Measurements from ENCODE around the gene MAN1A2. TPM values are rescaled to one million over a fixed set of nuclear protein-coding genes. Genes with fewer than 3 reads are reported as not detected.

Gene MAN1A2
- polyA plus RNA-seq, 3 donors = 4.0 to 10.5 (median 7.2) TPM

- peaks cover 45% of the 10 kb centered on the region for H4K20me1 ChIP-seq (ENCODE audit: insufficient read depth, low read length)
- H2AFZ ChIP-seq (ENCODE audit: insufficient read depth, low read depth, low read length, poor library complexity, severe bottlenecking) = no peak overlapping the region
- H3K9me3 ChIP-seq (replicated peaks in 1 of 2; ENCODE audit: control insufficient read depth in 1 of 2, insufficient read depth in 1 of 2, low read length in 2 of 2) = no peaks in the 10 kb centered on the region
- H3K79me2 ChIP-seq (ENCODE audit: insufficient read depth, low read length) = peaks cover 44% of the 10 kb centered on the region
- Mint-ChIP-seq H3K4me3 (no peak overlapping the region), H3K9me3 (peaks cover 0 to 14% (median 4%) of the 10 kb centered on the region in 7 donors), H3K27ac (no peak overlapping the region), H3K36me3 (no peaks in the 10 kb centered on the region), H3K27me3 (ENCODE audit: low read depth in 3 of 3) (no peaks in the 10 kb centered on the region), H3K4me1 (peaks cover 4% of the 10 kb centered on the region)
- TF ChIP-seq CTCF (IDR thresholded peaks at IDR 0.05) = no peak
- H3K9ac ChIP-seq (ENCODE audit: insufficient read depth, low read length, poor library complexity, severe bottlenecking) = no peak overlapping the region
- H3K36me3 ChIP-seq (replicated peaks in 1 of 2; ENCODE audit: control insufficient read depth in 1 of 2, insufficient read depth in 2 of 2, low read length in 2 of 2) = no peaks in the 10 kb centered on the region
- no peak for DNase-seq
- no peaks in the 10 kb centered on the region for H3K4me1 ChIP-seq (ENCODE audit: control insufficient read depth in 1 of 2, insufficient read depth in 2 of 2, low read length in 2 of 2)
- intact Hi-C loops (cut with micrococcal nuclease) = no loop called here
- H3K27ac ChIP-seq (ENCODE audit: low read depth in 1 of 2, low read length in 2 of 2) = no peak overlapping the region
- H3K4me3 ChIP-seq (replicated peaks in 1 of 3; ENCODE audit: low read depth in 2 of 3, low read length in 3 of 3) = no peak overlapping the region
- no peak overlapping the region for H3K4me2 ChIP-seq (replicated peaks; ENCODE audit: extremely low read depth, low read length, poor library complexity, severe bottlenecking)
- no peaks in the 10 kb centered on the region for H3K27me3 ChIP-seq (ENCODE audit: control insufficient read depth in 2 of 2, insufficient read depth in 2 of 2, low read length in 2 of 2)
Observed at GRCh38 chr1:117396074-117396473, 28.8 kb downstream of the MAN1A2 start.

- no peaks in the 10 kb centered on the region for H3K36me3 ChIP-seq (replicated peaks in 1 of 2; ENCODE audit: control insufficient read depth in 1 of 2, insufficient read depth in 2 of 2, low read length in 2 of 2)
- H3K9me3 ChIP-seq (replicated peaks in 1 of 2; ENCODE audit: control insufficient read depth in 1 of 2, insufficient read depth in 1 of 2, low read length in 2 of 2) = no peaks in the 10 kb centered on the region
- H3K27me3 ChIP-seq (ENCODE audit: control insufficient read depth in 2 of 2, insufficient read depth in 2 of 2, low read length in 2 of 2) = no peaks in the 10 kb centered on the region
- H2AFZ ChIP-seq (ENCODE audit: insufficient read depth, low read depth, low read length, poor library complexity, severe bottlenecking) = no peak overlapping the region
- no peak overlapping the region for H3K27ac ChIP-seq (ENCODE audit: low read depth in 1 of 2, low read length in 2 of 2)
- no peak for TF ChIP-seq CTCF (IDR thresholded peaks at IDR 0.05)
- H3K4me3 Mint-ChIP-seq = no peak overlapping the region
- peaks cover 45% of the 10 kb centered on the region for H4K20me1 ChIP-seq (ENCODE audit: insufficient read depth, low read length)
- intact Hi-C loops (cut with micrococcal nuclease) = no loop called here
- H3K4me3 ChIP-seq (replicated peaks in 1 of 3; ENCODE audit: low read depth in 2 of 3, low read length in 3 of 3) = no peak overlapping the region
- H3K9ac ChIP-seq (ENCODE audit: insufficient read depth, low read length, poor library complexity, severe bottlenecking) = no peak overlapping the region
- DNase-seq = no peak
- H3K4me1 ChIP-seq (ENCODE audit: control insufficient read depth in 1 of 2, insufficient read depth in 2 of 2, low read length in 2 of 2) = no peaks in the 10 kb centered on the region
- H3K79me2 ChIP-seq (ENCODE audit: insufficient read depth, low read length) = peaks cover 42% of the 10 kb centered on the region
- H3K27ac Mint-ChIP-seq = no peak overlapping the region
- H3K36me3 Mint-ChIP-seq = peaks cover 0 to under 1% of the 10 kb centered on the region in 2 donors
- peaks cover 4% of the 10 kb centered on the region for H3K4me1 Mint-ChIP-seq
- no peak overlapping the region for H3K4me2 ChIP-seq (replicated peaks; ENCODE audit: extremely low read depth, low read length, poor library complexity, severe bottlenecking)
- H3K9me3 Mint-ChIP-seq = peaks cover 0 to 14% (median 4%) of the 10 kb centered on the region in 7 donors
- no peaks in the 10 kb centered on the region for H3K27me3 Mint-ChIP-seq (ENCODE audit: low read depth in 3 of 3)
Observed at GRCh38 chr1:117396636-117397035, 29.4 kb downstream of the MAN1A2 start.
